SK-N-SH (cell line): Measurements from ENCODE around the gene GPR55. TPM values are rescaled to one million over a fixed set of nuclear protein-coding genes. Genes with fewer than 3 reads are reported as not detected.

ENCODE experiments used
- CTCF ChIA-PET: fragments of 300-600, 350-600 bp; formaldehyde crosslinking; extraction: SDS; loops from one replicate; lab custom pipeline; 2021; lab: Yijun Ruan, JAX
- POLR2A ChIA-PET: fragments of 350-600 bp; sonication (Branson Sonifier 250); formaldehyde crosslinking; extraction: SDS; loops from one replicate; lab custom pipeline; 2020; ENCODE audit warnings: antibody characterized with exemption, inconsistent platforms; lab: Yijun Ruan, JAX
- DNase-seq: peaks from one replicate; pipeline ENCODE4 v3.0.0; 2012
- H2AFZ ChIP-seq: fragments of 200-600 bp; sonication (generic); 2 replicates; pipeline ENCODE4 v1.8.1; 2016; ENCODE audit warnings: antibody characterized with exemption, mild to moderate bottlenecking, low read depth
- H3F3A ChIP-seq: fragments of 200-600 bp; sonication (generic); replicated peaks from 2 replicates; pipeline ENCODE3; 2016; ENCODE audit warnings: antibody characterized with exemption, mild to moderate bottlenecking; ENCODE audit not compliant: insufficient read depth
- H3K27ac ChIP-seq, 2 experiments: fragments of 200-500 bp in 1 of 2; fragments of 200-600 bp in 1 of 2; sonication (Bioruptor generic) in 1 of 2; sonication (generic), shearing (Covaris generic) in 1 of 2; 2 replicates each; pipeline versions ENCODE4 v1.5.1 to v1.6.1; 2014 to 2016; ENCODE audit warnings: low read depth in 2 of 2, inconsistent platforms in 1 of 2, low read length in 1 of 2, mild to moderate bottlenecking in 1 of 2, mixed read lengths in 1 of 2
- H3K27me3 ChIP-seq: fragments of 200-600 bp; sonication (generic), shearing (Covaris generic); 2 replicates; pipeline ENCODE4 v1.6.1; 2016; ENCODE audit warnings: mixed run types; ENCODE audit not compliant: insufficient read depth
- H3K36me3 ChIP-seq, 2 experiments: fragments of 200-500 bp in 1 of 2; fragments of 200-600 bp in 1 of 2; sonication (Bioruptor generic) in 1 of 2; sonication (generic) in 1 of 2; replicated peaks in 1 of 2; 2 replicates each; pipeline versions ENCODE3 to v1.5.1; 2014 to 2016; ENCODE audit warnings: low read length in 1 of 2, mild to moderate bottlenecking in 1 of 2; ENCODE audit not compliant: insufficient read depth in 2 of 2, control insufficient read depth in 1 of 2
- H3K4me1 ChIP-seq, 2 experiments: fragments of 200-500 bp in 1 of 2; fragments of 200-600 bp in 1 of 2; sonication (Bioruptor generic) in 1 of 2; sonication (generic), shearing (Covaris generic) in 1 of 2; 2 replicates each; pipeline versions ENCODE4 v1.5.1 to v1.6.1; 2014 to 2016; ENCODE audit warnings: low read depth in 1 of 2, low read length in 1 of 2, mixed run types in 1 of 2; ENCODE audit not compliant: insufficient read depth in 2 of 2, control insufficient read depth in 1 of 2
- H3K4me2 ChIP-seq: fragments of 200-600 bp; sonication (generic), shearing (Covaris generic); 2 replicates; pipeline ENCODE4 v1.6.1; 2017; ENCODE audit warnings: mixed run types
- H3K4me3 ChIP-seq, 2 experiments: fragments of 200-500 bp in 1 of 2; fragments of 200-600 bp in 1 of 2; sonication (Bioruptor generic) in 1 of 2; sonication (generic), shearing (Covaris generic) in 1 of 2; 2 replicates each; pipeline versions ENCODE4 v1.5.1 to v1.8.1; 2014 to 2016; ENCODE audit warnings: low read depth in 2 of 2, inconsistent platforms in 1 of 2, low read length in 1 of 2, mild to moderate bottlenecking in 1 of 2, mixed read lengths in 1 of 2, moderate library complexity in 1 of 2
- H3K79me2 ChIP-seq: fragments of 200-600 bp; sonication (generic); 2 replicates; pipeline ENCODE4 v1.8.1; 2017; ENCODE audit warnings: mild to moderate bottlenecking; ENCODE audit not compliant: insufficient read depth
- H3K9ac ChIP-seq: fragments of 200-600 bp; sonication (generic); 2 replicates; pipeline ENCODE4 v1.6.1; 2017; ENCODE audit warnings: mixed run types
- H3K9me2 ChIP-seq: fragments of 200-600 bp; sonication (generic); 2 replicates; pipeline ENCODE4 v1.6.1; 2017; ENCODE audit warnings: mixed run types
- H3K9me3 ChIP-seq: fragments of 200-600 bp; sonication (generic); 2 replicates; pipeline ENCODE4 v1.6.1; 2017; ENCODE audit warnings: mixed run types, mild to moderate bottlenecking, moderate library complexity
- H4K20me1 ChIP-seq: fragments of 200-600 bp; sonication (generic); 2 replicates; pipeline ENCODE4 v1.6.1; 2017; ENCODE audit warnings: mild to moderate bottlenecking, mixed run types; ENCODE audit not compliant: insufficient read depth
- CHD2 ChIP-seq: fragments of 150-350 bp; IDR thresholded peaks from 2 replicates; pipeline ENCODE4 v1.6.1; 2018; ENCODE audit warnings: low read length; ENCODE audit not compliant: partially characterized antibody
- EP300 ChIP-seq, 2 experiments: IDR thresholded peaks; 2 replicates each; pipeline versions ENCODE4 v1.4.0 to v1.6.1; 2012; ENCODE audit warnings: borderline replicate concordance in 1 of 2, low read depth in 1 of 2, low read length in 1 of 2
- EZH2phosphoT487 ChIP-seq: fragments of 200-600 bp; sonication (generic); IDR thresholded peaks from 2 replicates; pipeline ENCODE4 v1.6.1; 2017; ENCODE audit warnings: low read depth, mixed run types, mild to moderate bottlenecking, antibody characterized with exemption, moderate library complexity, borderline replicate concordance
- GABPA ChIP-seq: IDR thresholded peaks from 2 replicates; pipeline ENCODE4 v1.4.0; 2012; ENCODE audit warnings: low read depth, mild to moderate bottlenecking
- GATA2 ChIP-seq: sonication (generic); formaldehyde crosslinking; IDR thresholded peaks from 2 replicates; pipeline ENCODE4 v1.5.0; 2020; ENCODE audit warnings: mild to moderate bottlenecking, missing genetic modification reagents
- JUND ChIP-seq: IDR thresholded peaks from 2 replicates; pipeline ENCODE4 v1.4.0; 2012
- MEF2A ChIP-seq: IDR thresholded peaks from 2 replicates; pipeline ENCODE4 v1.4.0; 2012; ENCODE audit warnings: low read depth, borderline replicate concordance
- NFIC ChIP-seq: IDR thresholded peaks from 2 replicates; pipeline ENCODE4 v1.4.0; 2012; ENCODE audit warnings: borderline replicate concordance
- POLR2AphosphoS5 ChIP-seq: IDR thresholded peaks from 2 replicates; pipeline ENCODE4 v1.6.1; 2012; ENCODE audit warnings: low read depth, low read length
- RAD21 ChIP-seq: IDR thresholded peaks from 2 replicates; pipeline ENCODE4 v1.6.1; 2012; ENCODE audit warnings: mild to moderate bottlenecking, low read length
- RCOR1 ChIP-seq: fragments of 150-350 bp; IDR thresholded peaks from 2 replicates; pipeline ENCODE4 v1.6.1; 2017; ENCODE audit warnings: antibody characterized with exemption, low read length
- SIN3A ChIP-seq: IDR thresholded peaks from 2 replicates; pipeline ENCODE4 v1.6.1; 2012; ENCODE audit warnings: low read depth, mild to moderate bottlenecking, low read length, moderate library complexity, borderline replicate concordance
- TCF12 ChIP-seq: IDR thresholded peaks from 2 replicates; pipeline ENCODE4 v1.4.0; 2012
- TEAD4 ChIP-seq: IDR thresholded peaks from 2 replicates; pipeline ENCODE4 v1.4.0; 2012; ENCODE audit warnings: mild to moderate bottlenecking, borderline replicate concordance; ENCODE audit not compliant: insufficient read depth
- USF2 ChIP-seq: fragments of 150-350 bp; IDR thresholded peaks from 2 replicates; pipeline ENCODE4 v1.6.1; 2017; ENCODE audit warnings: antibody characterized with exemption, low read length, low read depth, borderline replicate concordance
- ZBTB33 ChIP-seq: IDR thresholded peaks from 2 replicates; pipeline ENCODE4 v1.4.0; 2012; ENCODE audit warnings: low read depth, borderline replicate concordance
- WGBS: methylation state at CpG from one replicate; pipeline ENCODE4 v1.1.6; 2017; ENCODE audit warnings: low lambda C conversion rate; 5-methylcytosine and 5-hydroxymethylcytosine counted together
- polyA plus RNA-seq, 3 experiments: library from polyadenylated mRNA; depleted of rRNA; stranded (reverse); fragments of >200 nt; gene quantifications; 2 replicates each; pipeline ENCODE4 v1.2.3, GENCODE V29; 2012
- TF ChIP-seq, protein P1 (sequence below): fragments of 200-600 bp; sonication (generic); IDR thresholded peaks from 2 replicates; pipeline ENCODE4 v1.6.1; 2017; ENCODE audit warnings: antibody characterized with exemption, mild to moderate bottlenecking, moderate library complexity
- TF ChIP-seq, protein P2 (sequence below): fragments of 150-350 bp; IDR thresholded peaks from 2 replicates; pipeline ENCODE4 v1.6.1; 2016; ENCODE audit warnings: mild to moderate bottlenecking, low read depth, low read length
- TF ChIP-seq, protein P3 (sequence below): IDR thresholded peaks from 2 replicates; pipeline ENCODE4 v1.6.1; 2012; ENCODE audit warnings: mild to moderate bottlenecking, low read depth, low read length, moderate library complexity

Gene GPR55
- polyA plus RNA-seq, 1 of the 3 experiments (the other 2 are of a cell fraction): not detected

- Histone ChIP-seq H3F3A (no peaks in the 10 kb centered on the region), H3K36me3 (no peaks in the 10 kb centered on the region), H3K4me1 (no peaks in the 10 kb centered on the region), H3K9ac (no peak overlapping the region), H3K79me2 (no peaks in the 10 kb centered on the region), H4K20me1 (no peaks in the 10 kb centered on the region), H3K27me3 (peaks cover 4% of the 10 kb centered on the region; the same call in 1 of the 2 replicates), H2AFZ (no peak overlapping the region), H3K4me2 (no peak overlapping the region), H3K4me3 (no peak overlapping the region), H3K27ac (no peak overlapping the region), H3K9me2 (no peaks in the 10 kb centered on the region), H3K9me3 (no peaks in the 10 kb centered on the region)
- POLR2A ChIA-PET: no interaction called here
- TF ChIP-seq, protein P1, sequence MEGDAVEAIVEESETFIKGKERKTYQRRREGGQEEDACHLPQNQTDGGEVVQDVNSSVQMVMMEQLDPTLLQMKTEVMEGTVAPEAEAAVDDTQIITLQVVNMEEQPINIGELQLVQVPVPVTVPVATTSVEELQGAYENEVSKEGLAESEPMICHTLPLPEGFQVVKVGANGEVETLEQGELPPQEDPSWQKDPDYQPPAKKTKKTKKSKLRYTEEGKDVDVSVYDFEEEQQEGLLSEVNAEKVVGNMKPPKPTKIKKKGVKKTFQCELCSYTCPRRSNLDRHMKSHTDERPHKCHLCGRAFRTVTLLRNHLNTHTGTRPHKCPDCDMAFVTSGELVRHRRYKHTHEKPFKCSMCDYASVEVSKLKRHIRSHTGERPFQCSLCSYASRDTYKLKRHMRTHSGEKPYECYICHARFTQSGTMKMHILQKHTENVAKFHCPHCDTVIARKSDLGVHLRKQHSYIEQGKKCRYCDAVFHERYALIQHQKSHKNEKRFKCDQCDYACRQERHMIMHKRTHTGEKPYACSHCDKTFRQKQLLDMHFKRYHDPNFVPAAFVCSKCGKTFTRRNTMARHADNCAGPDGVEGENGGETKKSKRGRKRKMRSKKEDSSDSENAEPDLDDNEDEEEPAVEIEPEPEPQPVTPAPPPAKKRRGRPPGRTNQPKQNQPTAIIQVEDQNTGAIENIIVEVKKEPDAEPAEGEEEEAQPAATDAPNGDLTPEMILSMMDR: no peak
- TF ChIP-seq, protein P2, sequence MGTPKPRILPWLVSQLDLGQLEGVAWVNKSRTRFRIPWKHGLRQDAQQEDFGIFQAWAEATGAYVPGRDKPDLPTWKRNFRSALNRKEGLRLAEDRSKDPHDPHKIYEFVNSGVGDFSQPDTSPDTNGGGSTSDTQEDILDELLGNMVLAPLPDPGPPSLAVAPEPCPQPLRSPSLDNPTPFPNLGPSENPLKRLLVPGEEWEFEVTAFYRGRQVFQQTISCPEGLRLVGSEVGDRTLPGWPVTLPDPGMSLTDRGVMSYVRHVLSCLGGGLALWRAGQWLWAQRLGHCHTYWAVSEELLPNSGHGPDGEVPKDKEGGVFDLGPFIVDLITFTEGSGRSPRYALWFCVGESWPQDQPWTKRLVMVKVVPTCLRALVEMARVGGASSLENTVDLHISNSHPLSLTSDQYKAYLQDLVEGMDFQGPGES: no peak
- TF ChIP-seq EZH2phosphoT487: no peak
- no peak for TF ChIP-seq RCOR1
- TF ChIP-seq USF2: no peak
- TF ChIP-seq SIN3A: no peak
- TF ChIP-seq JUND: no peak
- no peak for TF ChIP-seq ZBTB33
- TF ChIP-seq NFIC: no peak
- TF ChIP-seq CHD2: no peak
- no peak for TF ChIP-seq TEAD4
- TF ChIP-seq GABPA: no peak
- TF ChIP-seq TCF12: no peak
- no peak for TF ChIP-seq GATA2
- TF ChIP-seq, protein P3, sequence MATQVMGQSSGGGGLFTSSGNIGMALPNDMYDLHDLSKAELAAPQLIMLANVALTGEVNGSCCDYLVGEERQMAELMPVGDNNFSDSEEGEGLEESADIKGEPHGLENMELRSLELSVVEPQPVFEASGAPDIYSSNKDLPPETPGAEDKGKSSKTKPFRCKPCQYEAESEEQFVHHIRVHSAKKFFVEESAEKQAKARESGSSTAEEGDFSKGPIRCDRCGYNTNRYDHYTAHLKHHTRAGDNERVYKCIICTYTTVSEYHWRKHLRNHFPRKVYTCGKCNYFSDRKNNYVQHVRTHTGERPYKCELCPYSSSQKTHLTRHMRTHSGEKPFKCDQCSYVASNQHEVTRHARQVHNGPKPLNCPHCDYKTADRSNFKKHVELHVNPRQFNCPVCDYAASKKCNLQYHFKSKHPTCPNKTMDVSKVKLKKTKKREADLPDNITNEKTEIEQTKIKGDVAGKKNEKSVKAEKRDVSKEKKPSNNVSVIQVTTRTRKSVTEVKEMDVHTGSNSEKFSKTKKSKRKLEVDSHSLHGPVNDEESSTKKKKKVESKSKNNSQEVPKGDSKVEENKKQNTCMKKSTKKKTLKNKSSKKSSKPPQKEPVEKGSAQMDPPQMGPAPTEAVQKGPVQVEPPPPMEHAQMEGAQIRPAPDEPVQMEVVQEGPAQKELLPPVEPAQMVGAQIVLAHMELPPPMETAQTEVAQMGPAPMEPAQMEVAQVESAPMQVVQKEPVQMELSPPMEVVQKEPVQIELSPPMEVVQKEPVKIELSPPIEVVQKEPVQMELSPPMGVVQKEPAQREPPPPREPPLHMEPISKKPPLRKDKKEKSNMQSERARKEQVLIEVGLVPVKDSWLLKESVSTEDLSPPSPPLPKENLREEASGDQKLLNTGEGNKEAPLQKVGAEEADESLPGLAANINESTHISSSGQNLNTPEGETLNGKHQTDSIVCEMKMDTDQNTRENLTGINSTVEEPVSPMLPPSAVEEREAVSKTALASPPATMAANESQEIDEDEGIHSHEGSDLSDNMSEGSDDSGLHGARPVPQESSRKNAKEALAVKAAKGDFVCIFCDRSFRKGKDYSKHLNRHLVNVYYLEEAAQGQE: no peak
- no peak for TF ChIP-seq POLR2AphosphoS5
- TF ChIP-seq RAD21: no peak
- no peak for TF ChIP-seq EP300 (IDR thresholded peaks at IDR 0.05; ENCODE audit: borderline replicate concordance in 1 of 2, low read depth in 1 of 2, low read length in 1 of 2)
- TF ChIP-seq MEF2A: no peak
- CTCF ChIA-PET: interaction anchor here (0.6 to 1.6 kb wide), 3 partner anchors 67 to 97 kb away, joined by 3 to 6 read pairs (median 6); no protein-coding TSS in a partner anchor
- DNase-seq: no peak
- 43% methylated on average over 2 of the region's 2 CpGs for WGBS
Observed at GRCh38 chr2:230920167-230920566, 4.9 kb downstream of the GPR55 start.
